Gastroesophageal sphincter (tissue), 4 donors: Measurements from ENCODE around the gene KCND3. TPM values are rescaled to one million over a fixed set of nuclear protein-coding genes. Genes with fewer than 3 reads are reported as not detected.

Experiments
- ATAC-seq: fragments of 150-250 bp; one replicate; pipeline ENCODE4 v1.9.1; 2016; ENCODE audit warnings: mild to moderate bottlenecking, moderate library complexity
- H3K27ac ChIP-seq, 4 donors: fragments of 200-600 bp; sonication (generic) in 3 of 4; 1 replicate in 3 of 4; 2 replicates in 1 of 4; pipeline ENCODE4 v1.5.1; 2016 to 2019
- H3K27me3 ChIP-seq: fragments of 200-600 bp; sonication (generic); one replicate; pipeline ENCODE4 v1.5.1; 2019
- H3K36me3 ChIP-seq, 2 donors: fragments of 200-600 bp; sonication (generic); one replicate each; pipeline ENCODE4 v1.5.1; 2019; ENCODE audit warnings: control low read depth in 1 of 2
- H3K4me1 ChIP-seq, 3 donors: fragments of 200-600 bp; sonication (generic); 1 replicate in 2 of 3; 2 replicates in 1 of 3; pipeline ENCODE4 v1.5.1; 2016 to 2019; ENCODE audit warnings: control low read depth in 2 of 3
- H3K4me3 ChIP-seq, 2 donors: fragments of 200-600 bp; sonication (generic); one replicate each; pipeline ENCODE4 v1.5.1; 2019; ENCODE audit warnings: mild to moderate bottlenecking in 1 of 2, moderate library complexity in 1 of 2
- H3K9me3 ChIP-seq, 3 donors: fragments of 200-600 bp; sonication (generic); one replicate each; pipeline ENCODE4 v1.5.1; 2017 to 2019; ENCODE audit warnings: control low read depth in 2 of 3
- EP300 ChIP-seq: sonication (generic); formaldehyde crosslinking; IDR thresholded peaks from one replicate; pipeline ENCODE4 v1.6.1; 2017; ENCODE audit warnings: antibody characterized with exemption, mild to moderate bottlenecking
- POLR2A ChIP-seq, 2 donors: fragments of 450-650 bp; IDR thresholded peaks; one replicate each; pipeline ENCODE4 v1.6.1; 2017; ENCODE audit warnings: antibody characterized with exemption in 2 of 2, mild to moderate bottlenecking in 2 of 2, moderate library complexity in 1 of 2
- POLR2AphosphoS5 ChIP-seq: sonication (generic); formaldehyde crosslinking; IDR thresholded peaks from one replicate; pipeline ENCODE4 v1.6.1; 2017; ENCODE audit warnings: antibody characterized with exemption
- WGBS, 2 donors: methylation state at CpG; one replicate each; pipeline ENCODE4 v1.1.5; 2018; ENCODE audit warnings: low coverage in 1 of 2; 5-methylcytosine and 5-hydroxymethylcytosine counted together
- total RNA-seq, 4 donors: library from RNA; depleted of rRNA; stranded (reverse); fragments of >200 nt; gene quantifications; one replicate each; pipeline ENCODE4 v1.1.0, GENCODE V29; 2016
- TF ChIP-seq, protein P1 (sequence below), 4 experiments: fragments of 200-600 bp in 2 of 4; fragments of 450-650 bp in 2 of 4; sonication (generic) in 1 of 4; IDR thresholded peaks; one replicate each; pipeline ENCODE4 v1.5.1; 2017 to 2019; ENCODE audit warnings: antibody characterized with exemption in 4 of 4, mild to moderate bottlenecking in 2 of 4, moderate library complexity in 2 of 4

KCND3 gene
- total RNA-seq, 4 donors from 2014 or later, result 36.2 to 58.7 (median 57.4) TPM

DNA sequence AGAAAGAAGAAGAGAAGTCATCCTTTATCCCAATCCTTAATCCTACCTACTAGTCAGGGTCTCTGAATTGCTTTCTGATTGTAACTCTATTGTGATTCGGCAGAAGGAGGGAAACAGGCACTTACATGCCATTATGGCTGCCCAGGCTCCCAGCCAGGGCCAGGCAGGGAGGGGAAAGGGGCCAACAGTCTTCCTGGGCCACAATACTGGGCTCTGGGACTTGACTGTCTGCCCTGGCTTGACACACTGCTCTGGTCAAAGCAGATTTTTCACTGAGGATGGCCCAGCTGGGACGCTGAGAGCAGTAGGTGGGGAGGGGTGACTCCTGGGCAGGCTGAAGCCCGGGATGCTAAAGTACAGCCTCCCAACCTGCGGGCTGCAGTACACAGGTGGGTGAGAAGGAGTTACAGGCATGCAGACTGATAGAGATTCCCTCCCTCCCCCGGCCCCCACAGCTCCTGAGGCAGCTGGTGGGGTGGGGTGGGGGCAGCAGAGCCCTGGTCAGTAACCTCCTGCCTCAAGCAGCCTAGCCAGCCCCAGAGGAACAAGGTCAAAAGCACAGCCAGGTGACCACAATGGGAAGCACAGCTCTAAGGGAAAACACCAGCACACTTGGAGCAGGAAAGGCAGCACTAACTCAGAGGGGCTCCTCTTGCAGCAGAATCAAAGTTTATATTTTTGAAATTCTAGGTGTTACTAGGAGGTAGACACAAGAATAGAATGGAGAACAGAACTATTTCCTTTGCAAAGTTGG, 25.3 kb downstream of the KCND3 start:
- H3K9me3 ChIP-seq, result no peaks in the 10 kb centered on the region
- H3K4me3 ChIP-seq, result no peak overlapping the region
- no peak for ATAC-seq
- H3K27ac ChIP-seq, result peak overlapping the region in 2 of 4 donors; percentile 14 to 30
- peaks cover 0 to 82% (median 0%) of the 10 kb centered on the region in 3 donors for H3K4me1 ChIP-seq
- TF ChIP-seq, protein P1, sequence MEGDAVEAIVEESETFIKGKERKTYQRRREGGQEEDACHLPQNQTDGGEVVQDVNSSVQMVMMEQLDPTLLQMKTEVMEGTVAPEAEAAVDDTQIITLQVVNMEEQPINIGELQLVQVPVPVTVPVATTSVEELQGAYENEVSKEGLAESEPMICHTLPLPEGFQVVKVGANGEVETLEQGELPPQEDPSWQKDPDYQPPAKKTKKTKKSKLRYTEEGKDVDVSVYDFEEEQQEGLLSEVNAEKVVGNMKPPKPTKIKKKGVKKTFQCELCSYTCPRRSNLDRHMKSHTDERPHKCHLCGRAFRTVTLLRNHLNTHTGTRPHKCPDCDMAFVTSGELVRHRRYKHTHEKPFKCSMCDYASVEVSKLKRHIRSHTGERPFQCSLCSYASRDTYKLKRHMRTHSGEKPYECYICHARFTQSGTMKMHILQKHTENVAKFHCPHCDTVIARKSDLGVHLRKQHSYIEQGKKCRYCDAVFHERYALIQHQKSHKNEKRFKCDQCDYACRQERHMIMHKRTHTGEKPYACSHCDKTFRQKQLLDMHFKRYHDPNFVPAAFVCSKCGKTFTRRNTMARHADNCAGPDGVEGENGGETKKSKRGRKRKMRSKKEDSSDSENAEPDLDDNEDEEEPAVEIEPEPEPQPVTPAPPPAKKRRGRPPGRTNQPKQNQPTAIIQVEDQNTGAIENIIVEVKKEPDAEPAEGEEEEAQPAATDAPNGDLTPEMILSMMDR (IDR thresholded peaks at IDR 0.05), result no peak
- TF ChIP-seq POLR2AphosphoS5, result no peak
- TF ChIP-seq EP300, result no peak
- TF ChIP-seq POLR2A (IDR thresholded peaks at IDR 0.05), result no peak
- no peaks in the 10 kb centered on the region for H3K36me3 ChIP-seq
- H3K27me3 ChIP-seq, result no peaks in the 10 kb centered on the region
- 47% methylated on average over 2 of the region's 5 CpGs; no CpG with 5 or more reads in 1 of the 2 donors for WGBS, 2 donors

DNA sequence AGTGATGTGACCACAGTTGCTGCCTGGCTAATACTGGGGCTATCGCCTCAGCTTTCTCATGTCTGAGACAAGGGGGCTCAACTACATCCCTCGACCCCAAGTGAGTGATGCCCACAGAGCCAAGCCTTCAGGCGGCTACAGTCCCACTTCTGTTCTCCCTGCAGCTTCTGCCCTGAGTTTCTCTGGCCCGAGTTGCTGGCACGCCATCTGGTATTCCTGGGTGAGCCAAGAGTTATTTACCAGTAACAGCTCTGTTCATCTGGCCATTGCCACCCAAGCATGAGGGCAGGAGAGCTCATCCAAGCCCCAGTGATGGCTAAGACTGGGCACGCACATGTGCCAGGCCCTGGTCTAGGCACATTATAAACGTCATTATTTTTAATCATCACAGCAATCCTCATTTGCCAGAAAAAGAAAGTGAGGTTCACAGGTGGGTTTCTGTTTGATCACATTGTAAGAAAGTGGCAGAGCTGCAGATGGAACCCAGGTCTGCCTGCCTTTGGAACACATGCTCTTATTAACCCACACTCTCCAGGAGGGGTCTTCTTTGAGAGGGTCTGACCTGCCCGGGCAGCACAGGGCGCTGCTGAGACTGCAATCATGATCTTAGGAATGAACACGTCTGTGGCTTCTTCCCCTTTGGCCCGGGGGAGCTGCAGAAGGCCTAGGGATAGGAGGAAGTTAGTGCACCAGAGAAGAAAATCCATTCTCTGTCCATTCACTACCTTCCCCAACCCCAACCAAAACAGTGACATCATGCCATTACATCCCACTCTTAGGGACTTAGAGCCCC, 27.5 kb downstream of the KCND3 start:
- TF ChIP-seq POLR2A (IDR thresholded peaks at IDR 0.05) (no peak), EP300 (no peak), POLR2AphosphoS5 (no peak)
- TF ChIP-seq, protein P1 (IDR thresholded peaks at IDR 0.05), result no peak
- Histone ChIP-seq H3K27ac (peak overlapping the region in 1 of 4 donors; percentile 14), H3K4me1 (peaks cover 0 to 82% (median 0%) of the 10 kb centered on the region in 3 donors), H3K36me3 (no peaks in the 10 kb centered on the region), H3K9me3 (no peaks in the 10 kb centered on the region), H3K4me3 (no peak overlapping the region), H3K27me3 (no peaks in the 10 kb centered on the region)
- ATAC-seq, result no peak
- 72% methylated on average over 8 of the region's 11 CpGs; no CpG with 5 or more reads in 1 of the 2 donors for WGBS, 2 donors

DNA sequence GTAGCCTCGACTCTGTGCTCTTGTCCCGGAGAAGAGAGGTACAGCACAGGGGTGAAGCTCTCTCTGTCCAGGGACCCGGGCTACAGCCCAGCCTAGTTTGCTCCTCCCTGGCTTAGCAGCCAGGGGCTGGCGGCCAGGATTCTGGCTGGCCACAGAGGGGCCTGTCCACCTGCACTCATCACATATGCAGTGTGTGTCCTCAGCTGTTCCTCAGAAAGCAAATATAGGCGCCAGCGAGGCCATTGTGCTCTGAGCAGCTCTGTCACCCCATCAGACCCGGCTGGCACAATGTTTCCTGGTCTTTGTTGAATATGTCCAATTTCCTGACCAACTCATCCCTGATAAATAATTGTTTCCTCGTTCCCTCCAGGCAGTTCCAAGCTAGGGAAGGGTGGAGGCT, 28.5 kb downstream of the KCND3 start:
- WGBS, 2 donors, result 64% methylated on average over 4 of the region's 8 CpGs; no CpG with 5 or more reads in 1 of the 2 donors
- no peak overlapping the region for H3K4me3 ChIP-seq
- H3K9me3 ChIP-seq, result no peaks in the 10 kb centered on the region
- TF ChIP-seq, protein P1 (IDR thresholded peaks at IDR 0.05), result no peak
- TF ChIP-seq POLR2AphosphoS5 (no peak), EP300 (no peak), POLR2A (IDR thresholded peaks at IDR 0.05) (no peak)
- ATAC-seq, result no peak
- peak overlapping the region in 1 of 4 donors; percentile 27 for H3K27ac ChIP-seq
- H3K36me3 ChIP-seq, result no peaks in the 10 kb centered on the region
- H3K4me1 ChIP-seq, result peaks cover 0 to 82% (median 0%) of the 10 kb centered on the region in 3 donors
- no peaks in the 10 kb centered on the region for H3K27me3 ChIP-seq

DNA sequence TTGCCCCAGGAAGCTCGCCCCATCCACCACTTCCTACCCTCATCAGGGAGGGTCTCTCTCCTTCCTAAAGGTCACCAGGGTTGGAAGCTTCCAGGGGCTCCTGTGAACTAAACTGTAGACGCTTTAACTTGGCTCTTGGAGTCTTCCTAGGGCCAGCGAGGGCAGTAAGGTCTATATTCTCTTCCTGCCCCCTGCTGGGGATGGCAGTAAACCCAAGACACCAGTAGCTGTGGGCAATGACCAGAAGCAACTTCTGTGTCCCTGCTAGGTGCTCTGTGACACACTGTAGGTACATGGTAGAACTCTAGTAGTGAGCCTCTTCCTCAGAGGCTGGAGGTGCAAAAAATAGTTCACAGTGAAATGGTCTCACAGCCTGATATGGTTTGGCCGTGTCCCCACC, 30.0 kb downstream of the KCND3 start:
- no peaks in the 10 kb centered on the region for H3K36me3 ChIP-seq
- no peaks in the 10 kb centered on the region for H3K27me3 ChIP-seq
- H3K4me1 ChIP-seq, result peaks cover 0 to 75% (median 0%) of the 10 kb centered on the region in 3 donors
- TF ChIP-seq POLR2AphosphoS5, result no peak
- TF ChIP-seq POLR2A (IDR thresholded peaks at IDR 0.05), result no peak
- TF ChIP-seq, protein P1 (IDR thresholded peaks at IDR 0.05), result no peak
- TF ChIP-seq EP300, result no peak
- peak overlapping the region in 3 of 4 donors; percentile 35 to 66 (median 57) for H3K27ac ChIP-seq
- no peak for ATAC-seq
- no peaks in the 10 kb centered on the region for H3K9me3 ChIP-seq
- WGBS, 2 donors, result 80 to 100% methylated on average over 1 of the region's 4 CpGs
- H3K4me3 ChIP-seq, result no peak overlapping the region
